Erythroblast (primary cell): ENCODE data around the gene LATS2.

Experiments used
- GATA1 ChIP-seq: IDR thresholded peaks from 2 replicates; pipeline ENCODE4 v1.6.1; 2011; ENCODE audit warnings: low read depth, mild to moderate bottlenecking, control low read depth, low read length, moderate library complexity
- POLR2A ChIP-seq: IDR thresholded peaks from 2 replicates; pipeline ENCODE4 v1.6.1; 2011; ENCODE audit warnings: mild to moderate bottlenecking, low read length

GRCh38 chr13:21079221-21079620 lies 17.8 kb upstream of the LATS2 start:
- TF ChIP-seq POLR2A (no peak), GATA1 (no peak)
